ENCODE results near the gene MDFI. TPM values are rescaled to one million over a fixed set of nuclear protein-coding genes. Genes with fewer than 3 reads are reported as not detected.

The MDFI gene
- total and polyA plus RNA-seq, 2 experiments from 2014 or later = 2.8 to 51.4 TPM

DNA sequence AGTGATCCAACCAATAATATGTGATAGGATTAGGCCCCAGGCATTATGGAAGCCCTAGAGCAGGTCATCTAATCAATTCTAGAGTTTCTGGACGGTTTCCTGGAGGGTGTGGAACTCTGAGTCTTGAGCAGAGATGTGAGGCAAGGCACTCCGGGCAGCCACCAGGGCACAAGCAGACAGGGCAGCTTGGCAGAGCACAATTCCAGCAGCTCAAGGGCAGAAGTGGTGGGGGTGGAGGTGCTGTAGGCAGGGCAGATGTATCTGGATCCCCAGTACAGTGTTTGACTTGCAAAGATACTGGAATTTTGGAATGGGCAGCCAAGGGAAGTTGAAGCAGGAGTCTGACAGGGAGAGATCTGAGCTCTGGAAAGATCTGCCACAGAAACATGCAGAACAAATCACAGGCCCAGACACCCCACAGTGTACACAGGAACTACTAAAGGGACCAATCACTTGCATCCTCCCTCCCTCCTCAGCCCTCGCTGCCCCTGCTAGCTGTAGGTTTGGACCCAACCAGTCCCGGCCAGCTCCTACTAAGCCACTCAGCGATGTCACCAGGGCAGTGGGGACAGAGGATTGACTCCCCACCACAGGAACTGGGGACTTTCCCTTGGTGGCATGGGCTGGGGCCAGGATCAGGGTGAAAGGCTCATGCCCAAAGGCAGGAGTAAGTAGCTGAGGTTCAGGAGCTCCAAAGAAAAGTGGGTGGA is 50.1 kb downstream of the MDFI start:
- H3K4me1 Mint-ChIP-seq = peaks cover 23% of the 10 kb centered on the region
- TF ChIP-seq, protein P1, sequence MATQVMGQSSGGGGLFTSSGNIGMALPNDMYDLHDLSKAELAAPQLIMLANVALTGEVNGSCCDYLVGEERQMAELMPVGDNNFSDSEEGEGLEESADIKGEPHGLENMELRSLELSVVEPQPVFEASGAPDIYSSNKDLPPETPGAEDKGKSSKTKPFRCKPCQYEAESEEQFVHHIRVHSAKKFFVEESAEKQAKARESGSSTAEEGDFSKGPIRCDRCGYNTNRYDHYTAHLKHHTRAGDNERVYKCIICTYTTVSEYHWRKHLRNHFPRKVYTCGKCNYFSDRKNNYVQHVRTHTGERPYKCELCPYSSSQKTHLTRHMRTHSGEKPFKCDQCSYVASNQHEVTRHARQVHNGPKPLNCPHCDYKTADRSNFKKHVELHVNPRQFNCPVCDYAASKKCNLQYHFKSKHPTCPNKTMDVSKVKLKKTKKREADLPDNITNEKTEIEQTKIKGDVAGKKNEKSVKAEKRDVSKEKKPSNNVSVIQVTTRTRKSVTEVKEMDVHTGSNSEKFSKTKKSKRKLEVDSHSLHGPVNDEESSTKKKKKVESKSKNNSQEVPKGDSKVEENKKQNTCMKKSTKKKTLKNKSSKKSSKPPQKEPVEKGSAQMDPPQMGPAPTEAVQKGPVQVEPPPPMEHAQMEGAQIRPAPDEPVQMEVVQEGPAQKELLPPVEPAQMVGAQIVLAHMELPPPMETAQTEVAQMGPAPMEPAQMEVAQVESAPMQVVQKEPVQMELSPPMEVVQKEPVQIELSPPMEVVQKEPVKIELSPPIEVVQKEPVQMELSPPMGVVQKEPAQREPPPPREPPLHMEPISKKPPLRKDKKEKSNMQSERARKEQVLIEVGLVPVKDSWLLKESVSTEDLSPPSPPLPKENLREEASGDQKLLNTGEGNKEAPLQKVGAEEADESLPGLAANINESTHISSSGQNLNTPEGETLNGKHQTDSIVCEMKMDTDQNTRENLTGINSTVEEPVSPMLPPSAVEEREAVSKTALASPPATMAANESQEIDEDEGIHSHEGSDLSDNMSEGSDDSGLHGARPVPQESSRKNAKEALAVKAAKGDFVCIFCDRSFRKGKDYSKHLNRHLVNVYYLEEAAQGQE (IDR thresholded peaks at IDR 0.05; ENCODE audit: unreplicated experiment) = no peak
- TF ChIP-seq JUNB (IDR thresholded peaks at IDR 0.05; ENCODE audit: unreplicated experiment) (no peak), CREB1 (CRISPR knock-in tag; IDR thresholded peaks at IDR 0.05; ENCODE audit: low read depth) (no peak), STAT1 (IDR thresholded peaks at IDR 0.05; ENCODE audit: unreplicated experiment) (no peak), ZNF331 (CRISPR knock-in tag; IDR thresholded peaks at IDR 0.05; ENCODE audit: low read depth) (no peak), EZH2phosphoT487 (IDR thresholded peaks at IDR 0.05; ENCODE audit: unreplicated experiment) (no peak), NANOG (IDR thresholded peaks at IDR 0.05; ENCODE audit: borderline replicate concordance) (no peak), ZNF114 (CRISPR knock-in tag; IDR thresholded peaks at IDR 0.05) (no peak)
- ATAC-seq (no peak), DNase-seq (ENCODE audit: low spot score) (no peak)
- Histone ChIP-seq H4K20me1 (replicated peaks; ENCODE audit: insufficient read depth) (no peaks in the 10 kb centered on the region), H2AFZ (0 out of 2 replicates have a peak overlapping the region, but pooled peaks have one; percentile 35), H3K4me2 (peak overlapping the region; percentile 22; the same call in 1 of the 2 replicates), H3K27ac (ENCODE audit: low read depth) (no peak overlapping the region), H3K27me3 (ENCODE audit: insufficient read depth) (peaks cover 5% of the 10 kb centered on the region; the same call in 1 of the 2 replicates), H3K36me3 (ENCODE audit: insufficient read depth) (no peaks in the 10 kb centered on the region), H3K9me2 (ENCODE audit: insufficient read depth) (no peaks in the 10 kb centered on the region), H3K79me2 (replicated peaks; ENCODE audit: insufficient read depth) (no peaks in the 10 kb centered on the region), H3F3A (replicated peaks; ENCODE audit: low read depth) (no peaks in the 10 kb centered on the region), H3K4me3 (no peak overlapping the region), H3K4me1 (ENCODE audit: insufficient read depth) (peaks cover 7% of the 10 kb centered on the region)
- H3K36me3 Mint-ChIP-seq (ENCODE audit: low read depth) = no peaks in the 10 kb centered on the region
- no peak overlapping the region for H3K4me3 Mint-ChIP-seq
- H3K27ac Mint-ChIP-seq = no peak overlapping the region
- peaks cover 14% of the 10 kb centered on the region for H3K27me3 Mint-ChIP-seq (ENCODE audit: insufficient read depth, low read depth, poor library complexity)
- no peaks in the 10 kb centered on the region for H3K9me3 Mint-ChIP-seq

DNA sequence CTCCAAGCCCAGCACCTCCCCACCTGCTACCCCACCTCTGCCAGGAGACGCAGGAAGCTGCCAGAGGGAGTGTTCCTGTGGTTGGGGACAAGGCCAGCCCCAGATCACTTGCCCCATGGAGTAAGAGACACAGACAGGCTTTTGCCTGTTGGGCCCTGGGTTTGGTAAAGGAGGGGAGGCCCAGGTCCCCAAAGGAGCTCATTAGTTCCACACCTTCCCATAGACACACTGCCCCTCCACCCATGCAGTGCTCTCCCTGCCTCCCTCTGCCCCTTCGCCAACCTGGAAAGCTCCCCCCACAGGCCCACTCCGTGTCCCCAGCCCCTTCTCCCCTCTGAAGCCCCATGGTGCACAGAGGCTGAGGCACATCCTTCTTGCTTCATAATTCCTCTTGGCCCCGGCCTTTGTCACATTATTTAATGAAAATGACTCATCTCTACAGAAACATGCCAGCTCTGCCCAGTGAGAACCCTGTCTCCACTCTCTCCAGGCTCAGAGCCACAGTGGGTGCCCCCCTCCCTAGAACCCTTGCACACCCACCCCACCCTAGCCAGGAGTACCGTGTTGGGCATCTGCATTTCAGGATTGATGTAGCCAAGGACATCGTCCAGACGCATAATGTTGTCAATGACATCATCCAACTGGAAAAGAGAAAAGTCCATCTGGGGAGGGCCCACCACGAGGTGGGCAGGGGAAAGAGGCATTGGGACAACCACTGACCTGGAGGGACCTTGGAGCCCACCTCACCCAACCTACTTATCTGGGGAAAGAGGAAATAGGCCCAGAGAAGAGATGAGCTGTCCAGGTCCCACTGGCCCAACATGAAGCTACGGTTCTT is 51.1 kb downstream of the MDFI start:
- no peaks in the 10 kb centered on the region for H3K9me3 Mint-ChIP-seq
- ATAC-seq = no peak
- H3K36me3 Mint-ChIP-seq (ENCODE audit: low read depth) = no peaks in the 10 kb centered on the region
- no peak overlapping the region for H3K27ac Mint-ChIP-seq
- peaks cover 19% of the 10 kb centered on the region for H3K4me1 Mint-ChIP-seq
- no peaks in the 10 kb centered on the region for H3K27me3 ChIP-seq (ENCODE audit: insufficient read depth)
- no peak overlapping the region for H3K27ac ChIP-seq (ENCODE audit: low read depth)
- DNase-seq (ENCODE audit: low spot score) = no peak
- no peaks in the 10 kb centered on the region for H3K36me3 ChIP-seq (ENCODE audit: insufficient read depth)
- no peak overlapping the region for H2AFZ ChIP-seq
- peaks cover 11% of the 10 kb centered on the region for H3K27me3 Mint-ChIP-seq (ENCODE audit: insufficient read depth, low read depth, poor library complexity)
- peaks cover 7% of the 10 kb centered on the region for H3K4me1 ChIP-seq (ENCODE audit: insufficient read depth)
- no peaks in the 10 kb centered on the region for H3F3A ChIP-seq (replicated peaks; ENCODE audit: low read depth)
- no peaks in the 10 kb centered on the region for H3K79me2 ChIP-seq (replicated peaks; ENCODE audit: insufficient read depth)
- H3K4me3 Mint-ChIP-seq = no peak overlapping the region
- no peaks in the 10 kb centered on the region for H4K20me1 ChIP-seq (replicated peaks; ENCODE audit: insufficient read depth)
- no peak overlapping the region for H3K4me2 ChIP-seq
- H3K4me3 ChIP-seq = no peak overlapping the region
- no peaks in the 10 kb centered on the region for H3K9me2 ChIP-seq (ENCODE audit: insufficient read depth)
- TF ChIP-seq ZNF114 (CRISPR knock-in tag; IDR thresholded peaks at IDR 0.05) (no peak), POLR2AphosphoS5 (IDR thresholded peaks at IDR 0.05; ENCODE audit: low read depth) (no peak)
- TF ChIP-seq, protein P2, sequence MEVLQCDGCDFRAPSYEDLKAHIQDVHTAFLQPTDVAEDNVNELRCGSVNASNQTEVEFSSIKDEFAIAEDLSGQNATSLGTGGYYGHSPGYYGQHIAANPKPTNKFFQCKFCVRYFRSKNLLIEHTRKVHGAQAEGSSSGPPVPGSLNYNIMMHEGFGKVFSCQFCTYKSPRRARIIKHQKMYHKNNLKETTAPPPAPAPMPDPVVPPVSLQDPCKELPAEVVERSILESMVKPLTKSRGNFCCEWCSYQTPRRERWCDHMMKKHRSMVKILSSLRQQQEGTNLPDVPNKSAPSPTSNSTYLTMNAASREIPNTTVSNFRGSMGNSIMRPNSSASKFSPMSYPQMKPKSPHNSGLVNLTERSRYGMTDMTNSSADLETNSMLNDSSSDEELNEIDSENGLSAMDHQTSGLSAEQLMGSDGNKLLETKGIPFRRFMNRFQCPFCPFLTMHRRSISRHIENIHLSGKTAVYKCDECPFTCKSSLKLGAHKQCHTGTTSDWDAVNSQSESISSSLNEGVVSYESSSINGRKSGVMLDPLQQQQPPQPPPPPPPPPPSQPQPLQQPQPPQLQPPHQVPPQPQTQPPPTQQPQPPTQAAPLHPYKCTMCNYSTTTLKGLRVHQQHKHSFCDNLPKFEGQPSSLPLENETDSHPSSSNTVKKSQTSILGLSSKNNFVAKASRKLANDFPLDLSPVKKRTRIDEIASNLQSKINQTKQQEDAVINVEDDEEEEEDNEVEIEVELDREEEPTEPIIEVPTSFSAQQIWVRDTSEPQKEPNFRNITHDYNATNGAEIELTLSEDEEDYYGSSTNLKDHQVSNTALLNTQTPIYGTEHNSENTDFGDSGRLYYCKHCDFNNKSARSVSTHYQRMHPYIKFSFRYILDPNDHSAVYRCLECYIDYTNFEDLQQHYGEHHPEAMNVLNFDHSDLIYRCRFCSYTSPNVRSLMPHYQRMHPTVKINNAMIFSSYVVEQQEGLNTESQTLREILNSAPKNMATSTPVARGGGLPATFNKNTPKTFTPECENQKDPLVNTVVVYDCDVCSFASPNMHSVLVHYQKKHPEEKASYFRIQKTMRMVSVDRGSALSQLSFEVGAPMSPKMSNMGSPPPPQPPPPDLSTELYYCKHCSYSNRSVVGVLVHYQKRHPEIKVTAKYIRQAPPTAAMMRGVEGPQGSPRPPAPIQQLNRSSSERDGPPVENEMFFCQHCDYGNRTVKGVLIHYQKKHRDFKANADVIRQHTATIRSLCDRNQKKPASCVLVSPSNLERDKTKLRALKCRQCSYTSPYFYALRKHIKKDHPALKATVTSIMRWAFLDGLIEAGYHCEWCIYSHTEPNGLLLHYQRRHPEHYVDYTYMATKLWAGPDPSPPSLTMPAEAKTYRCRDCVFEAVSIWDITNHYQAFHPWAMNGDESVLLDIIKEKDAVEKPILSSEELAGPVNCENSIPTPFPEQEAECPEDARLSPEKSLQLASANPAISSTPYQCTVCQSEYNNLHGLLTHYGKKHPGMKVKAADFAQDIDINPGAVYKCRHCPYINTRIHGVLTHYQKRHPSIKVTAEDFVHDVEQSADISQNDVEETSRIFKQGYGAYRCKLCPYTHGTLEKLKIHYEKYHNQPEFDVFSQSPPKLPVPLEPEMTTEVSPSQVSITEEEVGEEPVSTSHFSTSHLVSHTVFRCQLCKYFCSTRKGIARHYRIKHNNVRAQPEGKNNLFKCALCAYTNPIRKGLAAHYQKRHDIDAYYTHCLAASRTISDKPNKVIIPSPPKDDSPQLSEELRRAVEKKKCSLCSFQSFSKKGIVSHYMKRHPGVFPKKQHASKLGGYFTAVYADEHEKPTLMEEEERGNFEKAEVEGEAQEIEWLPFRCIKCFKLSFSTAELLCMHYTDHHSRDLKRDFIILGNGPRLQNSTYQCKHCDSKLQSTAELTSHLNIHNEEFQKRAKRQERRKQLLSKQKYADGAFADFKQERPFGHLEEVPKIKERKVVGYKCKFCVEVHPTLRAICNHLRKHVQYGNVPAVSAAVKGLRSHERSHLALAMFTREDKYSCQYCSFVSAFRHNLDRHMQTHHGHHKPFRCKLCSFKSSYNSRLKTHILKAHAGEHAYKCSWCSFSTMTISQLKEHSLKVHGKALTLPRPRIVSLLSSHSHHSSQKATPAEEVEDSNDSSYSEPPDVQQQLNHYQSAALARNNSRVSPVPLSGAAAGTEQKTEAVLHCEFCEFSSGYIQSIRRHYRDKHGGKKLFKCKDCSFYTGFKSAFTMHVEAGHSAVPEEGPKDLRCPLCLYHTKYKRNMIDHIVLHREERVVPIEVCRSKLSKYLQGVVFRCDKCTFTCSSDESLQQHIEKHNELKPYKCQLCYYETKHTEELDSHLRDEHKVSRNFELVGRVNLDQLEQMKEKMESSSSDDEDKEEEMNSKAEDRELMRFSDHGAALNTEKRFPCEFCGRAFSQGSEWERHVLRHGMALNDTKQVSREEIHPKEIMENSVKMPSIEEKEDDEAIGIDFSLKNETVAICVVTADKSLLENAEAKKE (CRISPR knock-in tag; IDR thresholded peaks at IDR 0.05) = no peak
